CD4-positive, alpha-beta T cell treated with Interleukin-15 for 1 hour (primary cell): Measurements from ENCODE around the gene DMBT1.

ENCODE experiments used
- DNase-seq: peaks from one replicate; pipeline ENCODE4 v3.0.0-alpha.2; 2020

Gene DMBT1

DNA sequence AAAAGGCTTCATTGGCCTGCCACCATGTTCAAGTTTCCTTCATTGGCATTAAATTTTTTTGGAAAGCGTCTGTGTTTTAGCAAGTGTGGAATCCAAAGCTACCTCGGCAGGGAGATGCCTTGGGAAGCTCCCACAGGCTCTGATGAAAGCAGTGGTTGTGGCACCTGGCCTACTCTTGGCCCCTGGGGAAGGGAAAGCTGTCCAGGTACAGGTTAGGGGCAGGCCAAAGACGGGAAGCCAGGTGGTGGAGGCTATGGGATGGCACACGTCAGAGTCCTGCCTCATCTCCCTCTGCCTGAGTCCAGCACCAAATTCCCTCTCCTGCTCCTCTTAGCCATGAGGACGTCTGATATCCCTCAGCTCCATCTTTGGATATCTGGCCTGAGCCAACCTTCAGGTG lies 89.3 kb downstream of the DMBT1 start:
- no peak for DNase-seq

DNA sequence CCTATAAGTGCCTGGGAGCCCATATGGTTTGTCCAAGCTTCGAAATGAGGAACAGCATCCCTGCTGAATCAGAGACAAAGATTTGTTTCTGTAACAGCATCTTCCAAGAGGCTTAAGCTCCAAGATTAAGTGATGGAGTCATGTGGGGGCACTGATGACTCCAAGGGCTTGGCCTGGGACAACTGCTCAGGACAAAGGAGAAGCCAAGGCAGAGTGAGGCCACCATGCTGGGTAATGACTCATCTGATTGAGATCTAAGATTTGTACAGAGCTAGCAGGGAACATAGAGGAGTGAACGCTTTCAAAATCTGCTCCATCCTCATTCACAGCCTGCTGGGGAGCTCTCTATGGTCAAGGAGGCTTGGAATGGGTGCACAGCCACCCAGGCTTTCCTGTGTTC lies 89.8 kb downstream of the DMBT1 start:
- DNase-seq, result no peak

DNA sequence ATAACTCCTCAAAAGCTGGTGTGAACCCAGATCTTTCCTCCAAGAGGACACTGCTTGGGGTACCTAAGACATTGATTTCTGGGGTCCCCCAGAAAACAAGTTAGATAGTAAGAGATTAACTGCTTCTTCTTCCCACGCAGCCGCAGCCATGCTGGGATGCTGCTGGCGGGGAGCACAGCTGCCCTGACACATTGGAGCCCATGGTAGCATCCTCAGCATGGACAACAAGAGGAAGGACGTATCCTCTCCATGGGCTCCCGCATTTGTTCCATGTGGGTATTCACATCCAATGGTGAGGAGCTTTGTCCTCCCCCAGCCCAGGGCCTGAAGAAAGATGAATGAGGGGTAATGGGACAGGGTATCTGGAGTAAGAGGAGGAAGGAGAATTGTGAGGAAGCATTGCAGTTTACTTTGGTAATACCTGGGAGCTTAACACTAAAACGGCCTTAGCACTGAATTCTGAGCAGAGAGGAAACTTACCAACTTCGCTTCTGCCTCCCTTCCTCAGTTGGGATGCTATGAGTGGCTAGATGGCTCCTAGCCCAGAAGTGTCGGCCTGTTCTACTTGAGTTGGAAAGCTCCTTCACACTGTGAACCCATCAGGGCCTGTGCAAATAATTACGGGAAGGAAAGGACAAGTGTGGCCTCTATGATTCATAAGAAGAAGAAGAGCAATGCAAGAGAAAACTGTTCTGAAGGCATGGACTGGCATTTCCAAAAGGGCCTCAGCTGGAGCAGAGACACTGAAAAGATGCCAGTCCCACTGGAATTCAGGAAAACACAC lies 95.2 kb downstream of the DMBT1 start:
- no peak for DNase-seq

DNA sequence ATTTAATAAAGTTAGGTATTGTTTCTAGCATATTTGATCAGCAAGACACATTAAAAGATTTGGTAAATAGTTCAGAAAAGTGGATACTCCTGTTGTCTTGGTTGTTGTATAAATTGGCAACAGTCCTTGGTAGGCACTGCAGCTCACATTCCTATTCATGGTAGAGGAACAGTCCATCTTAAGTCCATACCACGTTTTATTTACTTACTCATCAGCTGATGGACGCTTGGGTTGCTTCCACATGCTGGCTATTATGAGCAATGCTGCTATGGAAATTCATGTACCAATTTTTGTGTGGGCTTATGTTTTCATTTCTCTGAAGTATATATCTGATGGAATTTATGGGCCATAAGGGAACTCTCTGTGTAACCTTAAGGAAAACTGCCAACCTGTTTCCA lies 95.8 kb downstream of the DMBT1 start:
- no peak for DNase-seq

- DNase-seq, result no peak
Measured at GRCh38 chr10:122656741-122657140, 96.2 kb downstream of the DMBT1 start.

DNA sequence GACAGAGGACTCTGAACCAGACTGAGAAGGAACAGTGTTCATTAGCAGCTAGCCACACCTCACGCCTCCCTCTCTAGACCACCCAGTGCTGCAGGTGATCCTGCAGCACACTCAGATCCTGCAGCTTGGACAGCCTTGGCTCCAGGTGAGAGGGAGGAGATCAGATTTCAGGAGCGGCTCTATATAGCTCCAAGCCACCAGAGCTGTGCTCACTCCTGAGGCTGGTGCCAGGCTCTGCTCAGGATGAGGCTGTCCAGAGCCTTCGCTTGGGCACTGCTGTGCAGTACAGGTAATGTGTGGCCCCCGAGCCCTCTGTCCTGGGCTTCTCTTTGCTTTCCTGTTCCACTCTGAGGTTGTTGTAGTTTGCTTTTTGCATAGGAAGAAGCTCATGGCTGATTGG lies 96.7 kb downstream of the DMBT1 start:
- no peak for DNase-seq

GRCh38 chr10:122657729-122658128 lies 97.2 kb downstream of the DMBT1 start:
- no peak for DNase-seq

DNA sequence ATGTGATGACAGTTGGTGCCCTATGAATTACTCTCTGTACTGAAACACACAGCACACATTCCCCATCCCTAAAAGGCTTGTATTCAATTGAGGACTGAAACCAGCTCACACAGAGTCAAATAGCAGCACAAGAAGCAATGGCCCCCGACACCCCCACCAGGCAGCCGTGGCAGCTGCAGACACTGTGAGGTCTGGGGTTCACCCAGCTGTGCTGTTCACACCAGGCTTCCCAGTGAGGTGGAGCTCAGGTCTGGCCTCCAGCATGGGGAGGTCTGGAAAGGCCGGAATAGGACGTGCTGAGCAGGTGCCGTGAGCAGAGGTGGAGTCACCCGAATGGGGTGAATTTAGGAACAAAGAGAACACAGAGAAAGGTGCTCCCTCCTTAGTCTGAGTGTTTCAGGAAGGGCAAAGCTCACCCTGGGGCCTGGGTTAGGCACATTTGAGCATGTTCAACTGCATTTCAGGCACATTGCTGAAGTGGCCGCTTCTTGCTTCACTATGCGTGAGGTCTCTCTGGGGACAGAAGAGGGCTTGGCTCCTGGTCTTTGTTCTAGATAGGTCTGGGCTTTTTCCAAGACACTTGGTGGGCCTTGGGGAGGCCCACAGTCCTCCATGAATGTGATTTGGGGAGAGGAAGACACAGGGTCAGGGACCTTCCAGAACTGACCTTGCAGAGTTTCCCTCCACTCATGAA lies 97.9 kb downstream of the DMBT1 start:
- DNase-seq, result no peak

DNA sequence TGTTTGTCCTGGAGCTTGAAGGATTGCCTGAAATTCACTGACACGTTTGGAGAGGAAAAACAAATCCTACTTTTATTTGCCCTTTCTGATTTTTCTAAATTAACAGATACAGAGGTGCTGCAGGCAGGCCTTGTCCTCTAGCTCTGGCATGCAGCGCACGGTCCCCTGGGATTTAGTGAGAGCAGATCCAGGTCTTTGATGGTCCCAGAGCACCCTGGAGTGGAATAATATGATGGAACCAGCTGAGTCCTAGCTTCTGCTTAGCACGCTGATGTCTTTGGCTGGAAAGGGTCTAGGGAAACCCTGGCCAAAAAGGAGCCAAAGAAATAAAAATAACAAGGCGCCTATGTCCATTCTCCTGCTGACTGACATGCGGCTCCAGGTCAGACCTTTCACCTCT lies 98.6 kb downstream of the DMBT1 start:
- no peak for DNase-seq

DNA sequence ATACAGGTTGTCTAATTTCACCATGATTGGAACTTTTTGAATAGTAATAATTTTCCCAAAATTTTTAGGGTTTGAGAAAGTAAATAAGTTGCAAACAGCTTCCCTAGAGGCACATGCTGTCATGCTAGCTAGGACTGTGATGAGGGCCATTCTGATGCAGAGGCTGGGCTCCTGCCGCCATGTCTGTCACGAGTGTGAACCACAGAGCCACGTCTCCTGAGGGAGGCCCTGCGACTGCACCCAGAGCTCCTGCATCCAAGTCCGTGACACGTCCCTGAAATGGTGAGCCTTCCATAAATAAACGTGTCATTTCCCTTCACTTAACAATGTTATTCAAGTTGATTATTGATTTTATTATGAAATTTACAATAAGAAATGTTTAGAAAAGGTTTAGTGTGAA lies 99.1 kb downstream of the DMBT1 start:
- DNase-seq, result no peak

DNA sequence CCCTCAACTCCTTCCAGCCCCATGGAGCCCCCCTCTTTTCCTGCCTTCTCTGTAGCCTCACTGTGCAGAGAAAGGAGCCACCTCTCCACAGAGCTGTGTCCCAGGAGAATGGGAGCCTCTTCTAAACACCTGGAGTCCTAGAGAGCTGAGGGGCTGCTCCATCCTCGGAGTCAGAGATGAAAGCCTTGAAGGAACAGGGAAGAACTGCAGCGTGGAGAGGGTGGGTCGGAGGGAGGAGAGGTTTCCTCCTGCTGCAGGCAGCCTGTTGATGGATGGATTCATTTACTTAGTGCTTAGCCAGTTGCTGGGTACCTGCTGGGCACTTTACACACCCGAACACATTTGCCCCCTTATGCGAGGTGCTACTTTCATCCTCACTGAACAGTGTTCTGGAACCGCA lies 100.1 kb downstream of the DMBT1 start:
- DNase-seq, result no peak

- DNase-seq, result no peak
Measured at GRCh38 chr10:122662231-122662630, 101.7 kb downstream of the DMBT1 start.

- no peak for DNase-seq
Measured at GRCh38 chr10:122663516-122664130, 103.1 kb downstream of the DMBT1 start.

- no peak for DNase-seq
Measured at GRCh38 chr10:122664501-122664900, 103.9 kb downstream of the DMBT1 start.

- no peak for DNase-seq
Measured at GRCh38 chr10:122665329-122665860, 104.8 kb downstream of the DMBT1 start.

- DNase-seq, result no peak
Measured at GRCh38 chr10:122665946-122666345, 105.4 kb downstream of the DMBT1 start.

- no peak for DNase-seq
Measured at GRCh38 chr10:122669045-122669444, 108.5 kb downstream of the DMBT1 start.

- DNase-seq, result no peak
Measured at GRCh38 chr10:122669842-122670241, 109.3 kb downstream of the DMBT1 start.

GRCh38 chr10:122671355-122671754 lies 110.8 kb downstream of the DMBT1 start:
- DNase-seq, result no peak

- no peak for DNase-seq
Measured at GRCh38 chr10:122672655-122673054, 112.1 kb downstream of the DMBT1 start.

GRCh38 chr10:122673269-122673668 lies 112.7 kb downstream of the DMBT1 start:
- no peak for DNase-seq

- no peak for DNase-seq
Measured at GRCh38 chr10:122673731-122674130, 113.2 kb downstream of the DMBT1 start.

DNA sequence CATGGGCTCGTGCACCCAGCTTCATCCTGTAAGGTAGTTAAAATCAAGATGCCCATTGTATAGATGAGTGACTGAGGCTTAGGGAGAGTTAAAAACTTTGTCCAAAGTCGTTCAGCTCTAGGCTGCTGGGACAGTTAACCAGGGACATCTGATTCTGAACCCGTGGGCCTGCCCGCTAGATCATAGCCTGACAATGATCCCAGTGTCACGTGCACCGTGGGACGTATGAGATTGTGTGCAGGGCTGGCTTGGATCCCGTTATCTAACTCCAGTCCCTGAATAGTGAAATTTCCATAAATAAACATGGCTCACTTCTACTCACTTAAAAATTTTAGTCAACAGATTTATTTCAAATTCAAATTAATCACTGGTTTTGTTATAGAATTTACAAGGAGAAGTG lies 114.2 kb downstream of the DMBT1 start:
- no peak for DNase-seq

GRCh38 chr10:122675278-122675677 lies 114.7 kb downstream of the DMBT1 start:
- no peak for DNase-seq
